Right kidney (tissue), 1 donor: ENCODE data around the gene PLLP.

Source experiments
- DNase-seq: peaks from one replicate; pipeline ENCODE4 v3.0.0-alpha.2; 2016

PLLP gene

DNA sequence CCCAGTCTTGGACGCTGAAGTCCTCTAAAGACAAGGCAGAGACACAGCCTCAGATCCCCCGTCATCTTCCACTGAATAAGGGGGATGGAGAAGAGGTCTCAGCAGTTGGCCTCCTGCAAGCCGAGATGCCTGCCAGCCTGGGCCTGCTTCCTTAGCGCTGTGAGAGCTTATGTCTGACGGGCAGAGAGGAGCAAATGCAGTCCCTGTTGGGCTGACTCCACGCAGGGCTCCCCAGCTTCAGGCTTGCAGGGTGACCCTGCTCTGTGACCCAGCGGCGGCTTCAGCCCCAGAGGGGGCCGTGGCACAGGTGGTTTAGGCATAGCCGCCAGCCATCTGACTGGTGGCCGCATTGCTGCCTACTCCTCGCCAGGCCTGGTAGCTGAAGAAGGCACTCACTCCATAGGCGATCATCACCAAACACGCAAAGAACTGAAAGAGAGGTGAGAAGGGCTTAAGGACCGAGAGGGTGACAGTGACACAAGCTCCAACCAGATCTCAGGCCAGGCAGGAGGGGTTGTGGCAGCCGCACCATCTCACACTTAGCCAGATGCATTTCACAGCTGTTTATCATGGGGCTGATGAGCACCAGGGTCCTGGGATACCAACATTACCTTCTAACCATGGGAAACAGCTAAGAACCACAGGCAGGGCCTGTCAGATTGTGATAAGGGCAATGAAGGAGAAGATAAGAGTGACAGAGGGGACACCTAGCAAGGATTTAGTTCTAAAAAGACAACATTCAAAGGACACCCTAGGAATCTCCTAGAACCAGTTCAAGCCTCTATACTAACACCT, 27.7 kb downstream of the PLLP start:
- no peak for DNase-seq

GRCh38 chr16:57255686-57256415, 28.6 kb downstream of the PLLP start:
- DNase-seq = no peak

- no peak for DNase-seq
These were observed 31.0 kb downstream of the PLLP start for GRCh38 chr16:57253466-57253865.

DNA sequence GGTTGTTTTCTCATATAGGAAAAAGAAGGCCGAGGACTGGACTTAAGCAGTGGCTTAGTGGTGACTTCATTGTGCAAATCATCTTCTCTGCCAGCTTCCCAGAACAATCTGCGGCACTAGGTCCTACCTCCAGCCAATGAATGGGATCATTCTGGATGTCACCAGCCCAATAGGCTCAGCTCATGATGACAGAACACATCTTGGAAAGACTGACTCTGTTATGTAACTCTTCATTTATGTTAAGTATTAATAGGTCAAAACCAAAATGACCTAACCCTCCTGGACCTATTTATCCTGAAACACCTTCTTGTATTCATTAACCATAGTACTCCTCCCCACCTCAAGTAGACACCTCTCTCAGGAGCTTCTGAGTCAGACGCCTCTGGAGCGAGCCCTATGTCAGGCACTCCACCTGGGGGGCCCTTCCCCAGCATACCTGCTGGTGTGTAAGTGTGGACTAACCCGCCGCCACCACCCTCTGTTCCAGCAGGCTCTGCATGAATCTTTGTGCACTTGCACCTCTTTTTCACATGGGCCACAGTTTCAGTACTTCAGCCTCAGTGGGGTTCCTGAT, 32.2 kb downstream of the PLLP start:
- no peak for DNase-seq

DNA sequence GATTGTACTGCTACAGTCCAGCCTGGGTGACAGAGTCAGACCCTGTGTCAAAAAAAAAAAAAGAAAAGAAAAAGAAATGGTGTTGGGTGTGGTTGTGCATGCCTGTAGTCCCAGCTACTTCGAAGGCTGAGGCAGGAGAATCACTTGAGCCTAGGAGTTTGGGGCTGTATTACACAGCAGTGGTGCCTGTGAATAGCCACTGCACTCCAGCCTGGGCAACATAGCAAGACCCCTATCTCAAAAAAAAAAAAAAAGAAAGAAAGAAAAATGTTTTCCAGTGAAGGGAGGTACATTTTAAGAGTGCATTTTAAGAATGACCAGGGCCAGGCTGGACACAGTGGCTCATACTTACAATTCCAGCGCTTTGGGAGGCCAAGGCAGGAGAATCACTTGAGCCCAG, 33.1 kb downstream of the PLLP start:
- no peak for DNase-seq

- DNase-seq = no peak
These were observed 38.9 kb downstream of the PLLP start for GRCh38 chr16:57245472-57246113.

DNA sequence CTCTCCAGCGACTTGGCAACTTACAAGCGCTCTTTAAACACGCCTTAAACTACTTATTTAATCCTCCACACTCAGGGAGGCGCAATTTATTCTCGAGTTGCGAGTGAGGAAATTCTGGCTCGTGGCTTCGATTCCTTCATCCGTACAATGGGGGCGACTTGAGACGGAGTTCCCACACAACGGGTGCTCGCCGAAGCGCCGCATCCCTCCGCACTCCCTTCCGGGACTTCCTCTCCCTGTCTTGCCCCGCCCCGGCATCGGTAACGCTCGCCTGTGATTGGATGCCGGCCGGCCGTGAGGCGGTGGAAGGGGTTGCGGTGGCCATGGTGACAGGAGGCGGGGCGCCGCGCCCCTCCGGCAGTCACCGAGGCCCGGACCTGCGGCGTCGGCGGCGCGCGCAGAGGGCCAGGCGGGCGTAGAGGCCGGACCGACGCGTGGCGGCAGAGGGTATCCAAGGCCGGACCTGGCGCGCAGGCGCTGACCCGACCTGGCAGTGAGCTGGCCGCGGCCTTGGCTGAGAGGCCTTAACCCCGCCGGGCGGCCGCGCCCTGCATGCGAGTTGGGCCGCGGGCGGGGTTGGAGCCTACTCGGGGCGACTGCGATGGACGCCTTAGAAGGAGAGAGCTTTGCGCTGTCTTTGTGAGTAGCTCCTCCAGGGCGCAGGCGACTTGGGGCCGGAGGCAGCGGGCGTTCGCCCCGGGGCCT, 39.6 kb downstream of the PLLP start, which contains the start of gene ARL2BP:
Gene ARL2BP, plus strand, starts transcription at position 493 of the 705 bp plus-strand sequence. Its CDS starts 109 bp downstream, at position 602.
- peak; percentile 97 for DNase-seq

GRCh38 chr16:57244463-57244766, 40.1 kb downstream of the PLLP start:
- DNase-seq = no peak

DNA sequence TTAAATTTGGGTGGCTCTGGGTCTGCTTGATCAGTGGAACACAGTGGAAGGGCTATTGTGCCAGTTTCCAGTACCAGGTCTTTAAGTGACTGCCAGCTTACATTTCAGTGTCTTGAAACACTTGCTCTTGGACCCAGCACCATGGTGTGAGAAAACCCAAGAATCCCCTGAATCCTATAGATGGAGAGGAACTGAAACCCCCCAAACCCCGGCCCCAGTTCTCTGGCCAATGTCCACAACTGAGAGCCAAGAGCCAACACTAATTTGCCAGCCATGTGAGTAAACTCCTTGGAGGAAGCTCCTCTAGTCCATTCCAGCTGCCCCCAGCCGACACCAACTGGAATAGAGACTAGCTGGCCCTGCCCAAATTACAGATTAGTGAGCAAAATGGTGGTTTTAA, 41.8 kb downstream of the PLLP start:
- DNase-seq = no peak

DNA sequence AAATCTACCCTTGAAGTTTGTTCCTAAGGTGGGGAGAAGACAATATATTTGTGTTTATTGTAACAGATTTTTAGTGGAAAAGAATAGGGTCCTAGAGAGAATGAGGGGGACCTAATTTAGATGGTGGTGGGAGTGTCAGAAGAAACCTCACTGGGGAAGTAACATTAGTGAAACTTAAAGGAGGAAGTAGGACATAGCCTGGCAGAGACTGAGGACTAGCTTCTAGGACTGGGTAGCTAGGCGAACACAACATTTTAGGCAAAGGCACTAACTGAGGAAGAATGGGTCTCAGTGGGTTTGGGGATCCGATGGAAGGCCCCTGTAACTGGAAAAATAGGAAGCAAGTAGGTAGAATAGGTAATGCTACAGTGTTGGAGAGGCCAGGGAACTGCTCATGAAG, 43.6 kb downstream of the PLLP start:
- DNase-seq = no peak

- DNase-seq = no peak
These were observed 45.4 kb downstream of the PLLP start for GRCh38 chr16:57239107-57239506.

DNA sequence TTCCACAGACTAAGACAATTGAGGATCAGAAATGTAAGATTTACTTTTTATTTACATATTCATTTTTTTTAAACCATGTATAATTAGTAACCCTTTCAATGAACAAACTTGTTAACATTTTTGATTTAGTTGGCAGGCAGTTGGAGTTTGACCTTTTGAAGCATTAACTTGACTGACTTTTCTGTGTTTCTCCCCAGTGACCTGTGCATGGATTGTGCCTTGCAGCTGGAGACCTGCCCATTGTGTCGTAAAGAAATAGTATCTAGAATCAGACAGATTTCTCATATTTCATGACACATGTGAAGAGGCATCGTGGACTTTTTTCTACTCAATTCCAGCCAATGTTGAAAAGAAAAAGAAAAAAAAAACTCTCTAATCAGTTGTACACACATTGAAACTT, 45.8 kb downstream of the PLLP start:
- no peak for DNase-seq

GRCh38 chr16:57236022-57236350, 48.5 kb downstream of the PLLP start:
- DNase-seq = no peak

DNA sequence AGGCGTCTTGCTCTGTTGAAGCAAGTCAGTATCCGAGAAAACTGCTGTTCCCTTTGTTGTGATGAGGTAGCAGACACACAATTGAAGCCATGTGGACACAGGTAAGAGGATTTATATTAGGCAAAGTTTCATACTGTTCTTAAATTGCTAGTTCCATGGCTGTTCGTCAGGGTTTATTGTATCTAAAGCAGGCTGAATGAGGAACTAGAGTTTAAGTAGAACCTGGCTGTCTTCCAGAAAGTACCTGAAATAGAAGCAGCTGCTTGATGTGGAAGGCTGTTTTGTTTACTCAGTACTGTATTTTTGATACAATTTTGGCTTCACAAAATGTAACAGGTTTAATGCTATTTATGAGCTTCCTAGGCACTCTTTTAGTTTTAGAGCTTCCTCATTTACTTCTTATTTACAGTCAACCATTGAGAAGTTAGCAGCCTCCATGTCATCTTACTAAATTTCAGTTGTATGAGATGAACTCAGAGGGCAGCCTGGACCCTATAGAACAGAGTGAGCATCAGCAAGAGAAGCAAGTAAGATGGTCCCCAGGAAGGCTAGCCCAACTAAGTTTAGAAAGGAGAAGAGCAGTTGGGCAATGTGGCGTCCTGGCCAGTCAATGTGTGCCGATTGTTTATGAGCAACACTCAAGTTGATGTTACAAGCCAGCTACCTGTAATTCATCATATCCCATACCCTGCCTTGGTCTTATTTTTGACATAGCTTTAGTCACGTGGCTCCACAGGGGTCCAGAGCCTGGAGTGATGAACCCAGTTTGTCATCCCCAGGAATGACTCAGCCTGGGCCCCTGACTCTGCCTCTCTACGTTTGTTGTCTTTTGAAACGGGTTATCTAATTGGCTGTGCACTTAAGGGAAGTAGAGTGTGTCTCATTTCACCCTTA, 49.1 kb downstream of the PLLP start:
- DNase-seq = no peak

GRCh38 chr16:57234707-57235092, 49.8 kb downstream of the PLLP start:
- no peak for DNase-seq

GRCh38 chr16:57233944-57234706, 50.3 kb downstream of the PLLP start:
- DNase-seq = no peak

DNA sequence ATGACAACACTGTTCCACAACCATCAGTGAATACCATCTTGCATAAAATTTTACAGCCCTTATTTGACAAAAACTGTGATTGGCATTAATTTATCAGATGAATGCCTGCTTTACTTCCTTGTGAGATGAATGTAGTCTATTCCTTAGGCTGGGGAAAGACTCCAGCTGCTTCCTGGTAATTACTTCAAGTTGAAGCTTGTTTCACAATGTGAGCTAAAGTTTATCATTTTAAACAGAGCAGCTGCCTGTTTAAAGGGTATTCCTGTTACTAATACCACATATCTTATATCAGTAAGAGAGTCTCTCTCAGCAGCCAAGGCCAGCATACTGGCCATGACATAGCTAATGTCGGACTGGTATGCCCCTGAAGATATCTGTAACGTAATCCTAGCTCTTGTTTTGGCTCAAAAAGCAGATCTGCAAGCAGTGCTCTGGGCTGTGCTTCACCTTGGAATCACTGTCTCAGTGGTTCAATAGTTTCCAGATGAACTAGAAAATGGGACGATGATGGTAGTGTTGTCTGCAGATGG, 52.6 kb downstream of the PLLP start:
- no peak for DNase-seq

DNA sequence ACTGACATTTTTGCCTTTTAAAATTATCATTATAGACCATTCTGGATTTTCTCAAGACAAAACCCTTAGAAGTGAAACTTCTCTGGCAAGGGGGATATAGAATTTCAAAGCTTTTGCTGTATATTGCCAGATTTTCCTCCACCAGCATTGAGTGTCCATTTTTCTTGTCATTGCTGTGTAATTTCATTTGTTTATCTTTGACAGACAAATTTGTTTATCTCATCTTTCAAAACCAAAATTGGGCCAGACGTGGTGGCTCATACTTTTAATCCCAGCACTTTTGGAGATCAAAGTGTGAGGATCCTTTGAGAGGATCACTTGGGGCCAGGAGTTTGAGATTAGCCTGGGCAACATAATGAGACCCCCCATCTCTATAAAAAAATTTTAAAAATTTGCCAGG, 55.4 kb downstream of the PLLP start:
- DNase-seq = no peak

DNA sequence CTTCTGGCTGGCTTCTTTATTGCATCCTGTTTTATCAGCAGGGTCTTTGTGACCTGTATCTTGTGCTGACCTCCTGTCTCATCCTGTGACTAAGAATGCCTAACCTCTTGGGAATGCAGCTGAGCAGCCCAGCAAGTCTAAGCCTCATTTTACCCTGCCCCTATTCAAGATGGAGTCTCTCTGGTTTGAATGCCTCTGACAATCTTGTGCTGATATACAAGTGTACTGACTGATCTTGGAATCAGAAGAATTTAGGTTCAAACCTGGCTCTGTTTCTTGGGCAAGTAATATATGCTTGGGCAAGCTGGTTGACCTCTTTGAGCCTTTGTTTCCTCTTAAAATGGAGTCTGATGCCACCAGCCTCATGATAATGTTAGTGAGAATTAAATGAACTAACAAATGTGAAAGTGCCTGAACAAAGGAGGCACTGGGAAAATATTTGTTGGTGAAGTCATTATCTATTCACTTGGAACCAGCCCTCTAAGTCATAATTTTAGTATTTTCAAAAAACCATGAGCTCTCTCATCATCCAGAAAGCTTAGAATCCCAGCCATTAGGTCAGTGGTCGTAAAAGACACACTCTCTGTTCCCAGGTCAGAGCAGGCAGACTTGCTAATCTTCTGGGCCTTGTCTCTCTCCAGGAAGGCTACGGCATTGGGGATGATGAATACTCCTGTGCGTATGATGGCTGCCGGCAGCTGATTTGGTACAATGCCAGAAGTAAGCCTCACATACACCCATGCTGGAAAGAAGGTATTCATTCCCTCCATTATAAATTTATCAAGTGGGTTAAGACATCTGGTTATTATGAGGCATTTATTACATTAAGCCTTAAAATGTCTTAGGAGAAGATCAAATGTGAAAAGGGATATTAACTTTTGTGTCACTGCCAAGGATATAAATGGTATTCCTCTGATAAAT, 57.5 kb downstream of the PLLP start:
- DNase-seq = no peak
